ENCODE results near the gene PCDHGA4.

Gene PCDHGA4

DNA sequence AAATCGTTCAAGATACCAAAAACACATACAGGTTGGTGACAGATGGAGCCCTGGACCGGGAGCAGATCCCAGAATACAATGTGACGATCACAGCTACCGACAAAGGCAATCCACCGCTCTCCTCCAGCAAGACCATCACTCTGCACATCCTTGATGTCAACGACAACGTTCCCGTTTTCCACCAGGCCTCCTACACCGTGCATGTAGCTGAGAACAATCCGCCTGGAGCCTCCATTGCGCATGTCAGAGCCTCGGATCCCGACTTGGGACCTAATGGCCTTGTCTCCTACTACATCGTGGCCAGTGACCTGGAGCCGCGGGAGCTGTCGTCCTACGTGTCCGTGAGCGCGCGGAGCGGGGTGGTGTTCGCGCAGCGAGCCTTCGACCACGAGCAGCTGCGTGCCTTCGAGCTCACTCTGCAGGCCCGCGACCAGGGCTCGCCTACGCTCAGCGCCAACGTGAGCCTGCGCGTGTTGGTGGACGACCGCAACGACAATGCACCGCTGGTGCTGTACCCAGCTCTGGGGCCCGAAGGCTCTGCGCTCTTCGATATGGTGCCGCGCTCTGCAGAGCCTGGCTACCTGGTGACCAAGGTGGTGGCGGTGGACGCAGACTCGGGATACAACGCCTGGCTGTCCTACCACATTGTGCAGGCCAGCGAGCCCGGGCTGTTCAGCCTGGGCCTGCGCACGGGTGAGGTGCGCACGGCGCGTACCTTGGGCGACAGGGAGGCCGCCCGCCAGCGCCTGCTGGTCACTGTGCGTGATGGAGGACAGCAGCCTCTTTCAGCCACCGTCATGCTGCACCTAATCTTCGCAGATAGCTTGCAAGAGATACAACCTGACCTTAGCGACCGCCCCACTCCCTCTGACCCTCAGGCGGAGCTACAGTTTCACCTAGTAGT is 17.0 kb downstream of the PCDHGA4 start (continued):
- TF ChIP-seq ZNF510 (tag by site-specific recombination; IDR thresholded peaks at IDR 0.05; ENCODE audit: insufficient replicate concordance) (no peak), SP7 (tag by site-specific recombination; IDR thresholded peaks at IDR 0.05) (no peak), ZNF571 (tag by site-specific recombination; IDR thresholded peaks at IDR 0.05) (no peak), ZNF707 (tag by site-specific recombination; IDR thresholded peaks at IDR 0.05) (no peak), SP2 (tag by site-specific recombination; IDR thresholded peaks at IDR 0.05) (no peak), ZNF658 (tag by site-specific recombination; IDR thresholded peaks at IDR 0.05) (no peak), ZNF311 (tag by site-specific recombination; IDR thresholded peaks at IDR 0.05; ENCODE audit: borderline replicate concordance) (no peak), ZSCAN30 (tag by site-specific recombination; IDR thresholded peaks at IDR 0.05) (no peak)
- TF ChIP-seq, protein P1, sequence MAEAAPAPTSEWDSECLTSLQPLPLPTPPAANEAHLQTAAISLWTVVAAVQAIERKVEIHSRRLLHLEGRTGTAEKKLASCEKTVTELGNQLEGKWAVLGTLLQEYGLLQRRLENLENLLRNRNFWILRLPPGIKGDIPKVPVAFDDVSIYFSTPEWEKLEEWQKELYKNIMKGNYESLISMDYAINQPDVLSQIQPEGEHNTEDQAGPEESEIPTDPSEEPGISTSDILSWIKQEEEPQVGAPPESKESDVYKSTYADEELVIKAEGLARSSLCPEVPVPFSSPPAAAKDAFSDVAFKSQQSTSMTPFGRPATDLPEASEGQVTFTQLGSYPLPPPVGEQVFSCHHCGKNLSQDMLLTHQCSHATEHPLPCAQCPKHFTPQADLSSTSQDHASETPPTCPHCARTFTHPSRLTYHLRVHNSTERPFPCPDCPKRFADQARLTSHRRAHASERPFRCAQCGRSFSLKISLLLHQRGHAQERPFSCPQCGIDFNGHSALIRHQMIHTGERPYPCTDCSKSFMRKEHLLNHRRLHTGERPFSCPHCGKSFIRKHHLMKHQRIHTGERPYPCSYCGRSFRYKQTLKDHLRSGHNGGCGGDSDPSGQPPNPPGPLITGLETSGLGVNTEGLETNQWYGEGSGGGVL (tag by site-specific recombination; IDR thresholded peaks at IDR 0.05), result no peak

- no peak within 1 kb of the TSS for H3K27ac ChIP-seq (ENCODE audit: extremely low read depth, low read depth, low read length)
- no peaks in the 10 kb centered on the region; the same call in 1 of the 2 replicates for H3K9me3 ChIP-seq (ENCODE audit: control insufficient read depth, insufficient read depth, low read depth, low read length)
- H3K36me3 ChIP-seq (ENCODE audit: control insufficient read depth in 2 of 2, insufficient read depth in 1 of 2, low read length in 2 of 2), result no peaks in the 10 kb centered on the region
- ChIA-PET POLR2A (no interaction called here), CTCF (interaction anchor here (0.5 to 3.3 kb wide), 20 partner anchors 18 to 591 kb away, joined by 3 to 14 read pairs (median 4); partner anchors contain the start of genes PCDHB11, PCDHB15, PCDHGA11 and PCDHGA8)
- no peak within 1 kb of the TSS for H3K4me3 ChIP-seq (ENCODE audit: low read depth, low read length)
- no peaks in the 10 kb centered on the region for H3K4me1 ChIP-seq (ENCODE audit: control insufficient read depth, insufficient read depth, low read length)
- TF ChIP-seq ZNF426 (tag by site-specific recombination; IDR thresholded peaks at IDR 0.05), result no peak
- TF ChIP-seq ZFP37 (tag by site-specific recombination; IDR thresholded peaks at IDR 0.05), result no peak
- TF ChIP-seq ZNF2 (tag by site-specific recombination; IDR thresholded peaks at IDR 0.05), result 0 out of 2 replicates have a peak, but pooled peaks have one; percentile 45
- no peak for TF ChIP-seq ZNF24 (tag by site-specific recombination; IDR thresholded peaks at IDR 0.05)
- TF ChIP-seq ZBTB8A (tag by site-specific recombination; IDR thresholded peaks at IDR 0.05), result no peak
- TF ChIP-seq ZNF654 (tag by site-specific recombination; IDR thresholded peaks at IDR 0.05; ENCODE audit: low read depth), result peak; percentile 48
- TF ChIP-seq ZNF658 (tag by site-specific recombination; IDR thresholded peaks at IDR 0.05), result no peak
Measured at GRCh38 chr5:141373673-141374317, 19.0 kb downstream of the PCDHGA4 start, which contains the start of gene PCDHGA6. TSS of gene PCDHGA6 (plus strand) at chr5:141373891. CDS start at chr5:141374084, 193 bp downstream.

GRCh38 chr5:141374627-141375026 is 19.8 kb downstream of the PCDHGA4 start:
- CTCF ChIA-PET, result interaction anchor here (0.6 to 3.3 kb wide), 15 partner anchors 13 to 1614 kb away, joined by 3 to 14 read pairs (median 4); partner anchors contain the start of genes PCDHB11, PCDHB15, PCDHGA11 and PCDHGA8
- Histone ChIP-seq H3K9me3 (ENCODE audit: control insufficient read depth, insufficient read depth, low read depth, low read length) (no peaks in the 10 kb centered on the region; the same call in 1 of the 2 replicates), H3K27ac (ENCODE audit: extremely low read depth, low read depth, low read length) (no peak overlapping the region), H3K4me3 (ENCODE audit: low read depth, low read length) (no peak overlapping the region), H3K36me3 (ENCODE audit: control insufficient read depth in 2 of 2, insufficient read depth in 1 of 2, low read length in 2 of 2) (no peaks in the 10 kb centered on the region), H3K4me1 (ENCODE audit: control insufficient read depth, insufficient read depth, low read length) (no peaks in the 10 kb centered on the region)
- POLR2A ChIA-PET, result no interaction called here
- TF ChIP-seq SP3 (tag by site-specific recombination; IDR thresholded peaks at IDR 0.05), result no peak
- TF ChIP-seq ZNF626 (tag by site-specific recombination; IDR thresholded peaks at IDR 0.05), result no peak
- no peak for TF ChIP-seq ZNF426 (tag by site-specific recombination; IDR thresholded peaks at IDR 0.05)
- no peak for TF ChIP-seq ZFP3 (tag by site-specific recombination; IDR thresholded peaks at IDR 0.05; ENCODE audit: low read depth)
- TF ChIP-seq ZNF791 (tag by site-specific recombination; IDR thresholded peaks at IDR 0.05), result no peak
- TF ChIP-seq ZEB2 (tag by site-specific recombination; IDR thresholded peaks at IDR 0.05), result no peak
- no peak for TF ChIP-seq MYNN (tag by site-specific recombination; IDR thresholded peaks at IDR 0.05; ENCODE audit: borderline replicate concordance)
- TF ChIP-seq, protein P2, sequence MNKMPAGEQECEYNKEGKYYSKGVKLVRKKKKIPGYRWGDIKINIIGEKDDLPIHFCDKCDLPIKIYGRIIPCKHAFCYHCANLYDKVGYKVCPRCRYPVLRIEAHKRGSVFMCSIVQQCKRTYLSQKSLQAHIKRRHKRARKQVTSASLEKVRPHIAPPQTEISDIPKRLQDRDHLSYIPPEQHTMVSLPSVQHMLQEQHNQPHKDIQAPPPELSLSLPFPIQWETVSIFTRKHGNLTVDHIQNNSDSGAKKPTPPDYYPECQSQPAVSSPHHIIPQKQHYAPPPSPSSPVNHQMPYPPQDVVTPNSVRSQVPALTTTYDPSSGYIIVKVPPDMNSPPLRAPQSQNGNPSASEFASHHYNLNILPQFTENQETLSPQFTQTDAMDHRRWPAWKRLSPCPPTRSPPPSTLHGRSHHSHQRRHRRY (tag by site-specific recombination; IDR thresholded peaks at IDR 0.05), result no peak
- no peak for TF ChIP-seq REST (tag by site-specific recombination; IDR thresholded peaks at IDR 0.05)

All from HEK293 (cell line).